CD4-positive, alpha-beta T cell (primary cell): ENCODE data around the gene LSAMP. TPM values are rescaled to one million over a fixed set of nuclear protein-coding genes. Genes with fewer than 3 reads are reported as not detected.

ENCODE experiments used
- ATAC-seq: fragments of 200-7000 bp; cut with Tn5 transposase; one replicate; pipeline ENCODE4 v1.10.0; 2022; ENCODE audit warnings: mild to moderate bottlenecking; ENCODE audit not compliant: poor library complexity
- CTCF ChIA-PET: fragments of 350-600 bp; sonication (Branson Sonifier 250); formaldehyde crosslinking; loops from one replicate; lab custom pipeline; 2021; ENCODE audit warnings: antibody characterized with exemption, inconsistent platforms; lab: Charles Lee
- POLR2A ChIA-PET: fragments of 350-600 bp; sonication (Branson Sonifier 250); formaldehyde crosslinking; loops from one replicate; lab custom pipeline; 2021; ENCODE audit warnings: antibody characterized with exemption, inconsistent platforms; lab: Charles Lee
- DNase-seq, 14 experiments: peaks; one replicate each; pipeline ENCODE4 v3.0.0-alpha.2; 2013 to 2020; ENCODE audit warnings: mixed read lengths in 2 of 14
- H3K27ac ChIP-seq, 2 donors: one replicate each; pipeline versions ENCODE4 v1.5.1 to v1.7.0; 2013; ENCODE audit warnings: low read length in 2 of 2, low read depth in 1 of 2, mild to moderate bottlenecking in 1 of 2
- H3K27me3 ChIP-seq, 2 experiments: 1 replicate in 1 of 2; 2 replicates in 1 of 2; pipeline versions ENCODE4 v1.6.1 to v1.7.0; 2013; ENCODE audit warnings: low read length in 2 of 2, control low read depth in 1 of 2, mild to moderate bottlenecking in 1 of 2, moderate library complexity in 1 of 2; ENCODE audit not compliant: insufficient read depth in 2 of 2, control insufficient read depth in 1 of 2
- H3K36me3 ChIP-seq: one replicate; pipeline ENCODE4 v1.6.1; 2013; ENCODE audit warnings: low read length, control low read depth; ENCODE audit not compliant: insufficient read depth
- H3K4me1 ChIP-seq: one replicate; pipeline ENCODE4 v1.6.1; 2013; ENCODE audit warnings: low read length, control low read depth; ENCODE audit not compliant: insufficient read depth
- H3K4me3 ChIP-seq: one replicate; pipeline ENCODE4 v1.5.1; 2013; ENCODE audit warnings: mild to moderate bottlenecking, low read length, moderate library complexity
- H3K9me3 ChIP-seq, 2 experiments: 1 replicate in 1 of 2; 2 replicates in 1 of 2; pipeline versions ENCODE4 v1.6.1 to v1.7.0; 2013; ENCODE audit warnings: low read length in 2 of 2, mild to moderate bottlenecking in 2 of 2, control low read depth in 1 of 2, moderate library complexity in 1 of 2; ENCODE audit not compliant: control insufficient read depth in 1 of 2, insufficient read depth in 1 of 2
- H3K27ac Mint-ChIP-seq: one replicate; pipeline ENCODE4 v1.8.0; 2020; ENCODE audit warnings: mixed read lengths
- H3K27me3 Mint-ChIP-seq: one replicate; pipeline ENCODE4 v1.8.0; 2021; ENCODE audit warnings: mixed read lengths
- H3K36me3 Mint-ChIP-seq: one replicate; pipeline ENCODE4 v1.8.0; 2021; ENCODE audit warnings: low read depth, mixed read lengths
- H3K4me1 Mint-ChIP-seq: one replicate; pipeline ENCODE4 v1.8.0; 2021; ENCODE audit warnings: low read depth, mixed read lengths
- H3K4me3 Mint-ChIP-seq: one replicate; pipeline ENCODE4 v1.8.0; 2020; ENCODE audit warnings: mild to moderate bottlenecking, mixed read lengths
- H3K9me3 Mint-ChIP-seq: one replicate; pipeline ENCODE4 v1.8.0; 2020; ENCODE audit warnings: mixed read lengths
- intact Hi-C, 2 experiments: fragments of 100-400 bp; cut with DNase I in 1 of 2; cut with micrococcal nuclease in 1 of 2; formaldehyde crosslinking; loops; one replicate each; pipeline versions ENCODE4 v1.15.1 to v1.9.0; 2023 to 2025; cut with DNase I, micrococcal nuclease
- total RNA-seq, 174 experiments: library from RNA in 2 of 174; stranded (reverse) in 2 of 174; gene quantifications; one replicate each; pipeline ENCODE4 v1.2.3 and lab custom pipeline; 2021 to 2026
- TF ChIP-seq, protein P1 (sequence below): fragments of 200-600 bp; IDR thresholded peaks from one replicate; pipeline ENCODE4 v1.8.0; 2022; ENCODE audit warnings: antibody characterized with exemption, mild to moderate bottlenecking

LSAMP gene
- total RNA-seq, 2 experiments from 2014 or later: not detected

DNA sequence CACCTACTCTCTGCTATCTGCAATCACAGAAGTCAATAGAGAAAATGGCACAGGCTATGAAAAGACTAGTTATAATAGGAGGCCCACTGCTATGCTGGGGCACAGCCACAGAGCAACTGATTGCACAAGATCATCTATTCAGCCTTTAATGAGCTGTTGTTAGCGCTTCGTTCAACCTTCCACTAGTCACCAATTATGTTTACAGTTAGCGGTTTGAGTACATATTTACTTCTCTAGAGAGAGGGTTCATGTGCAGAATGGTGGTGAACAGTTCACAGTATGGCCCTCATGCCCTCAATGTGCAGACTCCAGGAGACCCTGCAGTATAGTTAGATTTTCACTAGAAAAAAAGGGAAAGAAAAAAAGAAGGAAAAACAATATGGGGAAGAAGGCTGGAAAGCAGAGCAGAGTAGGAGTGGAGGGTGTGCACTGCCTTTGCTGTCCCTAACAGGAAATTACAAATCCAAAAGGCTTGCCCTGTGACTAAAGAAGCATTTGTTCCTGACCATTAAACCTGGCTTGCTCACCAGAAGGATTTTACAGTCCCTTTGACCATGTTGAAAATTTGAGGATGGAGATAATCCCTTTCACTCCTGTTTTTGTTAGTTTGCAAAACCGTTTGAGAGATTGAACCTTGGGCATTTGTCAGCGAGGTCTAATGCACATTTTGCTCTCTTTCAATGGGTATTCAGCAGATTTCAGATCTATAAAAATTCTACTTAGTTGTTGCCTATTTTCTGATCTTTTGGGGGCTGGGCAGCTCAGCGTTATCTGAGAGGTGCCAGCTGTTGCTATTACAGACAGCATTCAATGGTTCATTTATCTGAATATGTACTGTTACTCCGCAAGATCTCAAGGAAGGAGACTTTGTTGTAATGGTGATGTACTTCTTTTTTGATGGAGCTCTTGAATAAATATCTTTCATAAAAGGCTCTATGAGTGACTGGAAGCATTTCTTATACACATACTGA lies 296.1 kb downstream of the LSAMP start:
- DNase-seq: no peak
- H3K27ac ChIP-seq: no peak overlapping the region
- TF ChIP-seq, protein P1, sequence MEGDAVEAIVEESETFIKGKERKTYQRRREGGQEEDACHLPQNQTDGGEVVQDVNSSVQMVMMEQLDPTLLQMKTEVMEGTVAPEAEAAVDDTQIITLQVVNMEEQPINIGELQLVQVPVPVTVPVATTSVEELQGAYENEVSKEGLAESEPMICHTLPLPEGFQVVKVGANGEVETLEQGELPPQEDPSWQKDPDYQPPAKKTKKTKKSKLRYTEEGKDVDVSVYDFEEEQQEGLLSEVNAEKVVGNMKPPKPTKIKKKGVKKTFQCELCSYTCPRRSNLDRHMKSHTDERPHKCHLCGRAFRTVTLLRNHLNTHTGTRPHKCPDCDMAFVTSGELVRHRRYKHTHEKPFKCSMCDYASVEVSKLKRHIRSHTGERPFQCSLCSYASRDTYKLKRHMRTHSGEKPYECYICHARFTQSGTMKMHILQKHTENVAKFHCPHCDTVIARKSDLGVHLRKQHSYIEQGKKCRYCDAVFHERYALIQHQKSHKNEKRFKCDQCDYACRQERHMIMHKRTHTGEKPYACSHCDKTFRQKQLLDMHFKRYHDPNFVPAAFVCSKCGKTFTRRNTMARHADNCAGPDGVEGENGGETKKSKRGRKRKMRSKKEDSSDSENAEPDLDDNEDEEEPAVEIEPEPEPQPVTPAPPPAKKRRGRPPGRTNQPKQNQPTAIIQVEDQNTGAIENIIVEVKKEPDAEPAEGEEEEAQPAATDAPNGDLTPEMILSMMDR: no peak
- ChIA-PET POLR2A (no interaction called here), CTCF (no interaction called here)
- no peaks in the 10 kb centered on the region for H3K27me3 Mint-ChIP-seq
- H3K27ac Mint-ChIP-seq: no peak overlapping the region
- no peaks in the 10 kb centered on the region for H3K36me3 Mint-ChIP-seq
- H3K9me3 ChIP-seq: peaks cover 0 to 6% of the 10 kb centered on the region in 2 experiments
- no peak for ATAC-seq
- H3K4me1 Mint-ChIP-seq: no peaks in the 10 kb centered on the region
- no peaks in the 10 kb centered on the region for H3K4me1 ChIP-seq
- H3K9me3 Mint-ChIP-seq: no peaks in the 10 kb centered on the region
- intact Hi-C loops: no loop called here
- no peak overlapping the region for H3K4me3 ChIP-seq
- no peaks in the 10 kb centered on the region for H3K27me3 ChIP-seq
- no peak overlapping the region for H3K4me3 Mint-ChIP-seq
- no peaks in the 10 kb centered on the region for H3K36me3 ChIP-seq

DNA sequence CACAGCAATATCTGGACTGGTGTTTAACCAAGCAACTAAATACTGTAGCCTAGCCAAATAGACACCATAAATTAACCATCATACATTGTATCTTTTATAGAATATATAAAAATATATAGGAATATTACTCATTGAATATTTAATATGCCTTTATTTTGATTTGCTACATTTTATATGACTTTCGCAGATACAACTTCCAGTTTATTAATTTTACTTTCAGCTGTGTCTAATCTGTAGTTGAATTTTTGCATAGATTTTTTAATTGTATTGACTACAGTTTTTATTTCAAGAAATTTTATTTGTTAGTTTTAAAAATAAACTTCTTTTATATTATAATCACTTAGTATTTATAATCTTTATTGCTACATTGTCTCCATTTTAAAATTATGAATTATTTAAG lies 299.7 kb downstream of the LSAMP start:
- H3K9me3 ChIP-seq: peaks cover 0 to 6% of the 10 kb centered on the region in 2 experiments
- H3K4me3 ChIP-seq: no peak overlapping the region
- H3K27me3 Mint-ChIP-seq: no peaks in the 10 kb centered on the region
- TF ChIP-seq, protein P1: no peak
- POLR2A ChIA-PET: no interaction called here
- ATAC-seq: no peak
- no peaks in the 10 kb centered on the region for H3K9me3 Mint-ChIP-seq
- no peaks in the 10 kb centered on the region for H3K4me1 ChIP-seq
- H3K27me3 ChIP-seq: no peaks in the 10 kb centered on the region
- intact Hi-C loops: no loop called here
- DNase-seq: no peak
- CTCF ChIA-PET: no interaction called here
- H3K36me3 ChIP-seq: no peaks in the 10 kb centered on the region
- no peaks in the 10 kb centered on the region for H3K4me1 Mint-ChIP-seq
- no peak overlapping the region for H3K27ac ChIP-seq
- H3K36me3 Mint-ChIP-seq: no peaks in the 10 kb centered on the region
- no peak overlapping the region for H3K4me3 Mint-ChIP-seq
- H3K27ac Mint-ChIP-seq: no peak overlapping the region

DNA sequence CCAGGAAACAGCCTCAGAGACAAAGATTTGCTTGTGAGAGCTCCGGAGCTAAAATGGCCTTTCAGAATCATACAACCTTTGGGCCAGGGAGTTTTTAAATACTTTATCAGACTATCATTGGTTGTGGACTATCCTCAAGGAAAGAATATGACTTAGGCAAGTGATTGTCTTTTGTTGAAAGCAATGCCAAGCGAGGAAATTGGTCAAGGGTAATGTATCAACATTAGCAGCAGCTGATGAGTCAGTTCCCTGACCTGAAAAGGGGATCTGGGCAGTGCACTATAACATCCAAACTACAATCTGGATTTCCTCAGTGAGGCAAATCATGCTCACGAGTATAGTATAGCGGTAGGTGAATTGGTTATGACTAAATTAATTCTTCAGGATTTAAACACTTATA lies 303.6 kb downstream of the LSAMP start:
- peaks cover 0 to 6% of the 10 kb centered on the region in 2 experiments for H3K9me3 ChIP-seq
- ChIA-PET POLR2A (no interaction called here), CTCF (no interaction called here)
- DNase-seq (no peak), ATAC-seq (no peak)
- no peak overlapping the region for H3K4me3 ChIP-seq
- Mint-ChIP-seq H3K36me3 (no peaks in the 10 kb centered on the region), H3K9me3 (no peaks in the 10 kb centered on the region), H3K4me1 (no peaks in the 10 kb centered on the region), H3K4me3 (no peak overlapping the region), H3K27me3 (no peaks in the 10 kb centered on the region), H3K27ac (no peak overlapping the region)
- no peaks in the 10 kb centered on the region for H3K4me1 ChIP-seq
- H3K27me3 ChIP-seq: no peaks in the 10 kb centered on the region
- intact Hi-C loops: no loop called here
- H3K36me3 ChIP-seq: no peaks in the 10 kb centered on the region
- TF ChIP-seq, protein P1: no peak
- H3K27ac ChIP-seq: no peak overlapping the region
